Measurements from ENCODE around the gene CHIC2. TPM values are rescaled to one million over a fixed set of nuclear protein-coding genes. Genes with fewer than 3 reads are reported as not detected.
"Not testable (repeated sequence)": the region's sequence is repeated elsewhere in the genome, so short reads cannot be mapped to it uniquely, and the experiment has no call there.

Gene CHIC2
- 59.3 and 74.3 TPM in 2 replicates for total RNA-seq

- DNase-seq (ENCODE audit: low read depth), result peak; percentile 96
- TF ChIP-seq CTCF (IDR thresholded peaks at IDR 0.05; ENCODE audit: insufficient read depth, low read depth, low read length), result no peak
- peak within 1 kb of the TSS; percentile 80 for H3K4me3 ChIP-seq (ENCODE audit: low read depth, low read length)
These were observed at the start of gene CHIC2 for GRCh38 chr4:54064317-54065111. Gene CHIC2 (minus strand): TSS chr4:54064605. CDS start chr4:54064300, 305 bp downstream.

- DNase-seq (ENCODE audit: low read depth); H3K4me3 ChIP-seq (ENCODE audit: low read depth, low read length): not testable (repeated sequence)
These were observed 48.8 kb upstream of the CHIC2 start for GRCh38 chr4:54113206-54113605.

GRCh38 chr4:54110019-54110416, 45.6 kb upstream of the CHIC2 start:
- H3K4me3 ChIP-seq (ENCODE audit: low read depth, low read length), result no peak overlapping the region
- no peak for TF ChIP-seq CTCF (IDR thresholded peaks at IDR 0.05; ENCODE audit: insufficient read depth, low read depth, low read length)

GRCh38 chr4:54109241-54110018, 45.0 kb upstream of the CHIC2 start:
- TF ChIP-seq CTCF (IDR thresholded peaks at IDR 0.05; ENCODE audit: insufficient read depth, low read depth, low read length), result no peak
- no peak for DNase-seq (ENCODE audit: low read depth)
- no peak overlapping the region for H3K4me3 ChIP-seq (ENCODE audit: low read depth, low read length)

More at GRCh38 chr4:54110019-54110416, 45.6 kb upstream of the CHIC2 start:
- DNase-seq (ENCODE audit: low read depth), result no peak

- no peak for DNase-seq (ENCODE audit: low read depth)
- peak overlapping the region; percentile 8 for H3K4me3 ChIP-seq (ENCODE audit: low read depth, low read length)
- peak; percentile 18 for TF ChIP-seq CTCF (IDR thresholded peaks at IDR 0.05; ENCODE audit: insufficient read depth, low read depth, low read length)
These were observed 43.7 kb upstream of the CHIC2 start for GRCh38 chr4:54107951-54108748.

- no peak for DNase-seq (ENCODE audit: low read depth)
- H3K4me3 ChIP-seq (ENCODE audit: low read depth, low read length), result no peak overlapping the region
- no peak for TF ChIP-seq CTCF (IDR thresholded peaks at IDR 0.05; ENCODE audit: insufficient read depth, low read depth, low read length)
These were observed 40.5 kb upstream of the CHIC2 start for GRCh38 chr4:54104907-54105306.

All from fibroblast of villous mesenchyme (primary cell).